HG03280 (cell line): ENCODE data around the gene HOXD3.

Experiments used
- ATAC-seq: cut with Tn5 transposase; IDR thresholded peaks from one replicate; pipeline ENCODE4 v1.9.1; 2021; ENCODE audit warnings: mild to moderate bottlenecking, moderate library complexity; ENCODE audit not compliant: unreplicated experiment

The HOXD3 gene

DNA sequence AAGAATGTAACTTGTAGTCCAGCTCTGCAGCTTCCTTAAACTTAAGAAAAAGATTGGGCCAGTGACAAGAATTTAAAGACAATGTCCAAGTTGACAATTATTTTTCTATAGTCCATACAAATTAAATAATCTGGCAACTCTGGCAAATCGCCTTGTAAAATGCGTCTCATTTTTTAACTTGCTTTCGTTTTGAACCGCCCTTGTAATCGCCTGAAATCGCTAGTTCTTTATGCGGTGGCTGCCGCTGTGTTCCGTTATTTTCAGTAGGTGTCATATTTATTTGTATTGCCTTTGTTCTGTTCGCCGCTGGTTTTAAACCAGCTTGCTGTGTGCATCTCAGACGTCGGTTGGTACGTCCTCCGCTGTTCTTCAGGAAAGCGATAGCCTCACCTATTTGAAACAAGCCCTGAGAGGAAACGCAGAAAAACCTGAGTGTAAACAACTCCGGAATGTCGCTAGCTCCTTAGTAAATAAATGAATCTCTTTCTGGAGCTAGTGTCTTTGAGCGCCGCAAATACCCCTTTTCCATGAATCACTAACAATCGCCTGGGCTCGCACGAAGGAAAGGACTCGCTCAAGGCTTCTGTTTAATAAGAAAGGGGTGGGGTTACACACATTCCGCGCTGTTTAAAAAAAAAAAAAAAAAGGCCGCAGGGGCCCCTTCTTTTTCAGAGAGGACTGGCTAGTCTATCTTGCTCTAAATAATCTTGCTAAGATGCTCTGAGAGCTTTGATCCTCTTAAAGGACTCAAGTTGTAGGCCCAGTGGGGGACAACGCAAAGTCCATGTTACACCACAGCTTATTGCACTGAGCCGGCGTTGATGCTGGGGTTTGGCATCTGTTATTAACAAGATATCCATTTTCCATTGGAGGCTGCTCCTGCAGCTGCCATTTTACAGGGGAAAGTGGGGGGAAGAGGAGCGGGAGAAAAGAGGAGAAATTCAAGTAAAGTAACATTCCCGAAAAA lies 24.6 kb upstream of the HOXD3 start:
- no peak for ATAC-seq

DNA sequence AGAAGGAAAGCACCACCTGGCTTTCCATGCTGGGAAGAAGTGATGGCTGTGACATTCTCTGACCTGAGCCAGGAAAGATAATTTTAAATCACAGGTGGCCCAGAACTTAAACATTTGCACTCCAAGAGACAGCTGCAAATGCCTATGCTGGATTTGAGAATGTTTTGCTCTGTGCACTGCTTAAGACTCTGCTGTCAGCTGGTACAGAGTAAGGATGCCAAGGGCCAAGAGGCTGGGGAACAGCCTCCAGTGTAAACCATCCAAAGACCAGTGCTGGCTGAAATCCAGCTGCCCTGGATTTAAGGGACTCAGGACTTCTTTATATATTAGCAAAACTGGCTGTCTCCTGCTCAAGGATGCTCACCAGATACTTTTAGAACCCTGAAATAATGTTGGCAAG lies 23.7 kb upstream of the HOXD3 start:
- ATAC-seq, result no peak

DNA sequence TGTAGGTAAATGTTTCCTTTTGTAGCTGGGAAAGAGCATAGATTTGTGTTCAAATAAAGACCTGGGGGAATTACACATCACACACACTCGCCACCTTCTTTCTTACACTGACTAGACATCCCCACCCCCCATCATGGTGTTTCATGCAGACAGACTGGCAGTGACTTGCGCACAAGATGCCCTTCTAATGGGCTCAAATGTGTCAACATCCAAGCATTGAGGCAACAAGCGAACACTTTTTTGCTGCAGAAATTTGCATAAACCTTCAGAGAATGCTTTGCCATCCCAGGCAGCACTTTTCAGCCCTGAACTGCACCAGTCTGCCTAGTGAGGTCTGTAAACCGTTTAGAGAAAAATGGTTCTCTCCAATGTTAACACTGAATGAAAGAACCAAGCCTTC lies 23.1 kb upstream of the HOXD3 start:
- ATAC-seq, result no peak

DNA sequence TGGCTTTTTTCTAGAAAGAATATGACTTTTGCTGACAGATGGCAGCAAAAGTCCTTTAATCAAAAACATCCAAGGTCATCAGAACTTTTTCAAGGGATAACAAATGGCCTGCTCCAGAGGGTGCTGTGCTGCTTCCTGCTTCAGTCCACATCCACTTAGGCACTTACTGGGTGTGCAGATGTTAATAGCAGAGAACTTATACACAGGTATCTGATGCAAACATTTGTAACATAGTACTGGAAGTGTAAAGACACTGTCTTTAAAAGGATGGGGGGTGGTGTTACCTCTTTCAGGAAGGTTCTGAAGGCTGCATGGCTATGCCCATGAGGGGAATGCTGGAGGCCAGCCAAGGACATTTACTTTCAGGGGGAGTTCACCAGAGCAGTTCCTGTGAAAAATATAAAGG lies 22.1 kb upstream of the HOXD3 start:
- no peak for ATAC-seq

DNA sequence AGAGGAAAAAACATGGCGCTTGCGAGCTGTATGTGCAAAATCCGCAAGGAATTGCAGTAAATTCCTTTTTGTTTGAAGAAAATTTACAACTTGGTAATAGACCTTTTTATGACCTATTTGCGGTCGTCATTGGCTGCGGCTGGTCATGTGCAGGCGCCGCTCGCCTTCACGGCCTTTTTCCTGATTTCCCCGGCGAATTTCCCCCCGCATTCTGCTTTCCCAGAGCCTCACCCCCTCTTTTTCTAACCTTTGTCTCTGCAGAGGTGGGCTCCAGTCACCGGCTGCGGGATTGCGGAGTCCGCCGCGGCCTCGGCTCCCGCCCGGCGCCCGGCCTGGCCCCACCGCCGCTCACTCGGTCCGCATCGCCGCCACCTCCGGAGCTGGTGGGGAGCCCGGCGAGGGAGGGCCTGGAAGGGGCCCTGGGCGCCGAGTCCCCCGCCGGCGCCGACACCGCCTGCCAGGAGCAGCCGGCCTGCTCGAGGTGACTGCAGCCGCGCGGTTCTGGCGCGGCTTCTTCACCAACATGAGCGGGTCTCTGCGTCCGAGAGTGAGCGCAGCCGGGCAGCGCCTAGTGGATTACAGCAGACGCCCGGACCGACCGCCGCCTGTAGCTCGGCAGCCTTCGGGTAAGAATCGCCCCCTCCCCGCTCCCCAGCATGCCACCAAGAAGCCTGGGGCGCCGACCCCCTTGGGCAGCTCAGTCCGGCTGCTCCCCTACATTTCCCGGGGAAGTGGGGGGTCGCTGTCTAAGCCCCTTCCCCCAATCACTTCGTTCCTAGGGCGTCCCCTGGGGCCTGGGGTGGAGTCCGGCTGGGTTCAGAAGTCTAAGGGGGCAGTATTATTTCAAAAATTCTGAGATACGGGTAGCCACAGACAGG lies 20.5 kb upstream of the HOXD3 start:
- ATAC-seq, result no peak

DNA sequence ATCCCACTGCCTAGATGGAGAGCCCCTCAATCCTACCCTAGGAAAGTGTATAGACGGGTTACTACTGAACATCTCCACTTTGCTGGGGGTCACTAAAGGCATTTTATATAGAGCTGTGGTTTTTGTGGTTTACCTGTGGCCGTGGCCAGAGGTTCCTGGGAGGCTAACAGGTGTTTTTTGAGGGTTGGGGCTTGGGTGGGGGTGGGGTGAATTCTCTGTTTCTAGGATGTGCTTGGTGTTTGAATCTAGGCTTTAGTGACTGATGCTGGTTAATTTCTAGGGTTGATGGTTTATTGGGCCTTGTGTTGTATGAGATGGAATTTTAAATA lies 19.9 kb upstream of the HOXD3 start:
- ATAC-seq, result no peak

DNA sequence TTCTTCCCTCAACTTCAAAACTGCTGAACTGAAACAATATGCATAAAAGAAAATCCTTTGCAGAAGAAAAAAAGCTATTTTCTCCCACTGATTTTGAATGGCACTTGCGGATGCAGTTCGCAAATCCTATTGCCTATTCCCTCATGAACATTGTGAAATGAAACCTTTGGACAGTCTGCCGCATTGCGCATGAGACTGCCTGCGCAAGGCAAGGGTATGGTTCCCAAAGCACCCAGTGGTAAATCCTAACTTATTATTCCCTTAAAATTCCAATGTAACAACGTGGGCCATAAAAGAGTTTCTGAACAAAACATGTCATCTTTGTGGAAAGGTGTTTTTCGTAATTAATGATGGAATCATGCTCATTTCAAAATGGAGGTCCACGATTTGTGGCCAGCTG lies 19.2 kb upstream of the HOXD3 start:
- ATAC-seq, result no peak

DNA sequence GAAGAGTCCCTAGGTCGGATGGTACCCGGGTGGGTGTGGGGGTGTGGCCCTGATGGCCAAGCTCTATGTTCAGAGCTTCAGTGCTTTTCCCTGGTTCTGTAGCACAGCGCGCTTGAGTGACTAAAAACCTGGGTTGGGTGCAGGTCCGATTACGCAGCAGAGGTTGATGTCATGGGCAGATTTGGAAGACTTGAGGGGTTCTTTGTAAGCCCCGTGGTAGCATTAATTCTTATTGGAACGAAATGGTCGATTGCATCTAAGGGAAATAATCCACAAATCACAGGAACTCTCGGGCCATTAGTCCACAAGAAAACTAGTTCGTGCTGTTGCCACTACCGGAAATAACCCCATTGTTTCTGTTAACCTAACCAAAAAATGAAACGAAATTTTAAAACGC lies 18.6 kb upstream of the HOXD3 start:
- no peak for ATAC-seq

DNA sequence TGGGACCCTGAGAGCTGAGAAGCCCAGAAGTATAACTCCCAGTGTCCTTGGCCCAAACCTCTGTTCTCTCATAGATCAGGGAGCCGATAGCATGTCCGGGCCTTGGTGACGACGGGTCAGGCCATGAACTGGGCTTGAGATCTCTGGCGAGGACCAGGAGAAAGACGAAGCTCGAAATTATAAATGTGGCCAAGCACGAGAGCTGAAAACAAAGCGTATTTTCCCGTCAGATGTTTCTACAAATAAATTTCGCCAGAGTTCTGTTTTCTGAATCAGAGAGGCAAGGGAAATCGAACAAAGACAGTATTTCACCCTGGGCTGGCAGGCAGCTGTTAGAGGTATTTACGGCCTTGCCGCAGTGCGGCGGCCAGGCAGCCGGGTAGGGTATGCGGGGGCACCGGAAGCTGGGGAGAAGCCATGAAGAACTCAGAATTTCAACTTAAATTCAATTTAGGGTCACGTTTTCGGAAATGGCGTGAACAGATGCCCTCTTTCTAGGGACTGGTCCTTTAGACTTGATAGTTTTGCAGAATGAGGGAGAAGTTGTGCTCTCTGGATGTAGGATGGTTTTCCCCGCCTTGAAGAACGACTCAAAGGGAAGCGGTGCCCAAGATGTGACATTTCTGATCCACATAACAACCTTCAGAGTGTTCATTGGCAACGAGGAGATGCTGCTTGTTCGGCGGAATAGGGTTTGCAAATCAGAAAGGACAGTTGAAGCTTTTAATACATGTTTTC lies 18.0 kb upstream of the HOXD3 start:
- ATAC-seq, result no peak

DNA sequence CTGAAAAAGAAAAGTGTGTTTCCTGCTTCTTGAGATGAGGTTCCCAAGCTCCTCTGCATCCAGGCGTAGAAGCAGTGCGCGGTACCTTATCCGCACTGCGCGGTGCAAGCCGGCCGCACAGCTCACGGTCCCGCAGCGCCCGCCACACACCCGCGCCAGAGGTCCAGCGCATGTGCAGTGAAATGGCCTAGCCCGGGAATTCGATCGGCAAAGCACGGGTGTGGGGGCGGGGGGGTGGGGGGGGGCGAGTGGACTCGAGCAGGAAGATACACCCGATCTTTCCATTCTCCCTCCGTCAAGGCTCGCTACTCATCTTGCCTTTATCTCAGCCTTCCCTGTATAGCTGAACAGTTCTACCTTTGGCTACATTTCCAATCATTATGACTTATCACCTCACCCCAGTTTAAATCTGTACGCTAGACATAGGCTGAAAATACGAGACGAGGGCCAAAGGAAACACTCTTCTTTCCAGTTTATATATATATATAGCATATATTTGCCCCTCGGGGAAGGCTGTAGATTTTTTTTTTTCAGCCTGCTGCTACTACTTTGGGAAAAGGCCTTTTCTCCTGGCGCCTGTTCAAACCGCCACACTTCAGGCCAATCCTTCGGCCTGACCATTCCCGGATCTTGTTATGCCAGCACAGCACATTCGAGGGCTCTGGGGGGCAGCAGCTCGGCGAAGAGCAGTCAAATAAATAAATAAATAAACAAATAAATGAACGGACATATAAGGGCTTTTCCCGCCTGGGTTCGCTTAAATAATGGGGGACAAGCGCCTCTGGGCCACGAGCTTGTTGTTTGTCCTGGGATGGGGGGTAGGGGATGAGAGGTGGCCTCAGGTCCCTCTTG lies 17.2 kb upstream of the HOXD3 start:
- no peak for ATAC-seq

DNA sequence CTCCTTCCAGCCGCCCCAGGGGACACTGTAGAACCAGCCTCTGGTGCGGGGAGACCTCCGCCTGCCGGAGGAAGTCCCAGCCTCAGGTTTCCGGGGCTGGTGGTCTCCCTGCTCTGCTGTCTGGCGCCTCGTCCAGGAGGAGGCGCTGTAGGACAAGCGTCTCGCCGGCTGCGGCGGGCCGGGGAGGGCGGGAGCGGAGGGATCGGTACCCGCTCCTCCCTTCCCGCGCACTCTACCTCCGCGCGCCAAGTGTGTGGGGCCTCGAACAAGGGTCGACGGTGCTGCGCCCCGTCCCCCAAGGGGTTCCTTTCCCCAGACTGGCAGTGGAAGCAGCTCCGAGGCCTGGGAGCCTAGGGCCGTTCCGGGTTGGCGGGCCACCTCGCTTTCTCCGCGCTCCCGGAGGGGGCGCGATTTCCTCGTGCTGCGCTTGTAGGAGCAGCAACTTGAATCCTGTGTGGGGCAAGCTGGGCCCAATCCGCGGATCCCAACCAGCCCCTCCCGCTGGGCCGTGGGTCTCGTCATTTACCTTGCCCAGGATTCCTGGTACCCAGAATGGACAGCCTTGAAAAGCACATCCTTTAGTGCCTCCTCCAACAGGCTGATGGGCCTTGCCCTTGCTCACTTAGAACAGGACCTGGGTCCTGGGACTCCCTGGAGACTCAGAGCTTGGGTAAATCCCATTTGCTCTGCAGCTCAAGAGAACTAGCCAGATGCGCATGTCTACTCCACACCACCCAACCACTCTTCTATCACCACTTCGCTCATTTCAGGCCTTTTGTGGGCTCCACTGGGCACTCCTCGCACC lies 16.4 kb upstream of the HOXD3 start:
- ATAC-seq, result peak; percentile 94

DNA sequence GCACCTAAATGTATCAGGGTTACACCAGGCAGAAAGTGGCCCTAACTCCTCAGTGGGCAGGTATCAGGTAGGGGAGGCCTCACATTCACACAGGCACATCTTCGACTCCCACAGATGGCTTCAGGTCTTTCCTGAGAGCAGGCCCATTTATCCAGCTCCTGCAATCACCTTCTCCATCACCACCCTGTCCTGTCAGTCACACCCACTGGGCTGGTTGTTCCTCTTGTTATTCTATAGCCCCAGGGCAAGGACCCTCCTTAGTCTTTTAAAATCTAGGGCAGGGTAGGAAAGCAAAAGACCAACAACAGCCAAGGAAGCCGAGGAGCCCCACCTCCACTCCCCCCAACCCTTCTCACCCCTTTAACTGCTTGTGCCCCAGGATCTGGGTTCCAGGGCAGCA lies 14.8 kb upstream of the HOXD3 start:
- no peak for ATAC-seq

DNA sequence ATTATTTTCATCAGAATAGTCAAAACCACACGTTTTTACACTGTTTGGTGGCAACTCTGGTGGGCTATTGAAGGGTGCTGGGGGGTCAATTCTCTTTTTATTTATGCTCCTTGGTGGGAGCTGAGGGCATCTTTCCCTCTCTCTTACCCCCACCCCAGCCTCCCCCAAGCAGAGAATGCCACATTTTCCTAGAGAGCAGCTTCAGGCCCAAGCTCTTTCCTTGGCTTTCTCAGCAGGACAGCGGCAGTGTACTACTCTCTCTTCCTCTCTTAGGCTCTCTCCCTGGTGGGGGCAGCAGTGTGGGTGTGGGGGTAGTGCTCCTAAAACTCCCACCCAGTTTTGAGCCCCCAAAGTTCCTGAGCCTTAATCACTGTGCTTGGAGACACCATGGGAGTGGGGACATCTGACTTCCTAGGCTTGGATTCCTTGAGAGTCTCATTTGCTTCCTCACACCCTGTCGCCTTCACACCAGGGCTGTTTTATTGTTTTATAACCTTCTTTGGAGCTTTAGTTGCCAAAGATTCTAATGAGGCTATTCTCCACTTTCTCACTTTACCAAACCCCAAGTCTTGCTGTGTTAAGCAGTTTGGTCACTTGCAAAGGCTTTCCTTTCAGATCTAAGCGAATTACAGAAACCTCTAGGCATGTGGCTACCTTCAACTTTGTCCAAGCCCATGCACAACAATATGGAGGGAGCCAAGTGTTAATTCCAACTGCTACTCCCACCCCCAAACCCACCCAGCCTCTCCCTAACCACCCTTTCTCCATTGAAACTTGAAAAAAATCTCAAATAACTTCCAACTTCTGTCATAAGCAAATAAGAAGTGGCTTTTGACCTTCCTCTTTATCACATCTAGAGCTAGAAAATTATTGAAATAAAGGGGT lies 11.8 kb upstream of the HOXD3 start:
- ATAC-seq, result no peak

DNA sequence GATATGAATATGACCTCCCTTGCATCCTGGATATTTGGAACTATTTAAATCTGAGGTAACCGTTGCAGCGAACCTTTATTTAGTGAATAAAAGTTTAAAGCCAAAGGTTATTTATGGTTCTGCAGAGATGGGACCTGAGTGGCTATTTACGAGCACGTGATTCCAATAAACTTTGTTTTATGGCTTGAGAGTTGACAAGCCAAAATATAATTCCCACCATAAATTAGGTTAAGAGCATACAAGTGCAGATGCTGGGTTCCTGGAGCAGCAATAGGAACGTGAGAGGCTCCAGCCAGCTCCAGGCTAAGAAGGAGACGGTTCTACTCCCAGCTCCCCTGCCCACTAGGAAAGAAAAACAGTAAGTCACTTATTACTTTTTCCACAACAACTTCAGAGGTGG lies 11.0 kb upstream of the HOXD3 start:
- no peak for ATAC-seq

DNA sequence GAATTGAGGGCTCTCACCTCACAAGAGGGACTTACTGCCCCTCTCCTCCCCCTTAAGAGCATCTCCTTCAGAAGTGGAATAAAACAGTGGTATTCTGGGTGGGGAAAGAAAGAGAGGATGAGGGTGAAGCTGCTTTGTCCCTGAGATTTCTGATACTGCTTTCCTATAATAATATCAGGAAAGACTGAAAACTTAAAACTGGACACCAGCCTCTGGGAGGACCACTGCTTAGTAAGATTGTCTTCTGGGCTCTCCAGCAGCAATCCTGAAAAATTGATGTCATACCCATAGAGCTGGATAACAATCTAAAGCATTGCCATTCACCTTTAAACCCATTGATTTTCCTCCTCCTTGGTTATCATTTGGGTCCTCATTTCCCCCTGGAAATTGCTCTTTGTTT lies 10.5 kb upstream of the HOXD3 start:
- no peak for ATAC-seq

DNA sequence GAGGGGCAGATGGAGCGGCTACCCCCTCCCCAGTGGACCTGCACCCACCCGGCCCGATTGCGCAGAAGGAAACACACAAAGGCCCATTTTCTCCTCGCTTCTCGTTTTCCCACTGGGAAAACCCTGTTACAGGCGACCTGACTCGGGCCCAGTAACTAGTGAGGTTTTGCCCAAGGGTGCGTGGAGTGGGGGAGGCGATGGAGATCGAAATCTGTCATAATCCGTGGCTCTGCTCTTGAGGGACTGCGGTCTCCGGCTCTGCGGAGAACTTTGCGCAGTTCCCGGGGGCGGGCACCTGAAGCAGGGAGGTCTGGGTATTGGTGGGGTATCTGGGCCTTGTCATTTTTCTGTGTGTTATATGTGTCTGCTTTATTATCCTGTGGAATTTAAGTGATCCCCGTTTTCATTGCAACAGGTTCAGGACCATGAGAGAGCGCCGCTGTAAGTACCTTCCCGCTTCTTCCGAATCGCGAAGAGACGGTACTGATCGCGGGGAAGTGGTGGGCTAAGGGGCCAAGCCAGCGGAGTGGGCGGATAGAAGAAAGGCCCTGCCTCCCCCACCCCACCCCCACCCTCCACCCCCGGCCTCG lies 9.8 kb upstream of the HOXD3 start:
- ATAC-seq, result no peak

DNA sequence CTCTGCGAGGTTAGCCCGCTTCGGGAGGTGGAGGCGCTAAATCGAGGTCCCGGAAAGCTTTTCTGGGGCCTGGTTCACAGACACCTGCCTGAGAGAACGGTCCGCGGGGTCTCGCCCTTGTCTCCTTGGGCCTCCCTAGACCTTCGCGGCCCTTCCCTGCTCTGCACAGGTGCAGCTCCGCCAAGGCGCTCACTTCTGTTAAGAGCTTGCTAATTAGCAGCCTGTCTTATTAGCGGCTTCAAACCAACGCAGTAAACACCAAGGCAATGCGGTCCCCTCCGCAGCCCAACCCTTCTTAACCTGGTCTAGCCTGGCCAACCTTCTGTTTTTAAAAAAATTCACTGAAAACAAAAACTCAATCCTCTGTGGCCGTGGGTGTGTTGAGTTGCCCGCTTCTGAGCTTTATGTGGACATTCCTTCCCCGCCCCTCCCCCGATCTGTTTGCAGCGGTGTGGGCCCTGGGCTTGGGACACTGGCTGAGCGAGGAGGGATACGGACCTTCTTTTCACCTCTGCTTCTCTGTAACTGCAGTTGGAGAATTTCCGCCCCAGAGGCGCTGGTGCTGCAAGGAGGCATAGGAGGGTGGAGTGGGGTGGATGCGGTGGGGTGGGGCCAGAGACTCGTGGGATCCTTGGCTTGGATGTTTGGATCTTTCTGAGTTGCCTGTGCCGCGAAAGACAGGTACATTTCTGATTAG lies 9.2 kb upstream of the HOXD3 start:
- no peak for ATAC-seq
